Adrenal gland (tissue), 19 donors: Measurements from ENCODE around the gene TMEM91. TPM values are rescaled to one million over a fixed set of nuclear protein-coding genes. Genes with fewer than 3 reads are reported as not detected.

Experiments used
- DNase-seq, 7 donors: peaks; one replicate each; pipeline ENCODE4 v3.0.0-alpha.2; 2019 to 2020
- H3K27ac ChIP-seq, 5 donors: fragments of 200-600 bp; sonication (generic) in 4 of 5; 1 replicate in 3 of 5; 2 replicates in 2 of 5; pipeline versions ENCODE4 v1.5.1 to v1.8.0; 2016 to 2020; ENCODE audit warnings: mild to moderate bottlenecking in 1 of 5
- H3K27me3 ChIP-seq: fragments of 200-600 bp; 2 replicates; pipeline ENCODE4 v1.8.0; 2021
- H3K36me3 ChIP-seq, 2 donors: fragments of 200-600 bp; replicated peaks in 1 of 2; 1 replicate in 1 of 2; 2 replicates in 1 of 2; pipeline versions ENCODE4 v1.5.1 to v1.8.0; 2018 to 2022
- H3K4me1 ChIP-seq, 2 donors: fragments of 200-600 bp; replicated peaks in 1 of 2; 1 replicate in 1 of 2; 2 replicates in 1 of 2; pipeline versions ENCODE4 v1.5.1 to v1.8.0; 2018 to 2021
- H3K4me3 ChIP-seq, 4 donors: fragments of 200-600 bp; sonication (generic) in 3 of 4; one replicate each; pipeline ENCODE4 v1.5.1; 2016 to 2018
- H3K9me3 ChIP-seq, 3 donors: fragments of 200-600 bp; sonication (generic) in 1 of 3; replicated peaks in 1 of 3; 1 replicate in 2 of 3; 2 replicates in 1 of 3; pipeline versions ENCODE4 v1.5.1 to v1.8.0; 2016 to 2021
- POLR2A ChIP-seq, 2 donors: fragments of 450-650 bp; IDR thresholded peaks; one replicate each; pipeline ENCODE4 v1.6.1; 2017; ENCODE audit warnings: antibody characterized with exemption in 2 of 2, mild to moderate bottlenecking in 2 of 2, moderate library complexity in 1 of 2
- WGBS, 4 donors: extraction: QIAGEN DNeasy Blood & Tissue Kit in 2 of 4; methylation state at CpG; one replicate each; pipeline versions ENCODE4 v1.1.5 to v1.1.7; 2013 to 2017; 5-methylcytosine and 5-hydroxymethylcytosine counted together
- intact Hi-C, 2 donors: fragments of 100-400 bp; cut with DNase I; formaldehyde crosslinking; loops; one replicate each; pipeline versions ENCODE4 v1.14.1 to v1.15.0; 2022 to 2023
- long read RNA-seq, 10 donors: library from polyadenylated mRNA in 3 of 10; unstranded in 2 of 10; stranded (forward) in 1 of 10; transcript quantifications; one replicate each; pipeline ENCODE4 v2.0.0 and lab custom pipeline, GENCODE V29; 2021 to 2026
- polyA plus RNA-seq, 3 donors: library from polyadenylated mRNA; stranded (reverse); fragments of 200-250 nt in 2 of 3; fragments of 350-450 nt in 1 of 3; fragmentation: Illumina TruSeq in 1 of 3; extraction: RNeasy Lipid Tissue Mini Kit (QIAGEN cat#74804) in 1 of 3; gene quantifications; one replicate each; pipeline ENCODE4 v1.2.3, GENCODE V29; 2013 to 2014
- total RNA-seq, 9 donors: library from RNA; depleted of rRNA in 4 of 9; stranded (reverse); fragments of >200 nt in 4 of 9; fragments of 120-200 nt in 1 of 9; fragmentation: NEBNext Ultra II Directional in 1 of 9; extraction: Animal tissue kit (Norgen Biotek cat#: 25700) in 1 of 9; gene quantifications; one replicate each; pipeline versions ENCODE4 v1.1.0 to v1.2.4, GENCODE V29; 2013 to 2023
- TF ChIP-seq, protein P1 (sequence below), 6 experiments: fragments of 450-650 bp in 4 of 6; fragments of 200-600 bp in 2 of 6; sonication (generic) in 1 of 6; IDR thresholded peaks; 1 replicate in 5 of 6; 2 replicates in 1 of 6; pipeline versions ENCODE4 v1.5.1 to v1.8.0; 2016 to 2021; ENCODE audit warnings: antibody characterized with exemption in 6 of 6, mild to moderate bottlenecking in 2 of 6, moderate library complexity in 1 of 6
- donor health status: healthy with polysubstance abuse.
- donor health status: Bipolar disorder and iron deficiency.
- donor health status: DM: yes; HTN: yes; CAD: no.
- donor health status: DM: no; HTN: no; CAD: no.
- donor health status: DM: no; HTN: no; CAD: no.
- donor health status: DM: yes; HTN: yes; CAD: no.

Gene TMEM91
- total RNA-seq = 10 to 100 TPM in 2 of 9 donors, 1 to 10 TPM in 7; 2.0 to 13.5 (median 9.4) TPM
- polyA plus RNA-seq = 10 to 100 TPM in 2 of 3 donors, 1 to 10 TPM in 1; 1.9 to 88.6 (median 30.6) TPM
- long read RNA-seq, donor 1, partial matches to known transcripts = 0 of 2 reads
- long read RNA-seq, donor 1, other reads (novel, unspliced or antisense) = 0 of 2 reads
- long read RNA-seq, donor 2, partial matches to known transcripts = 0 of 5 reads
- long read RNA-seq, donor 2, other reads (novel, unspliced or antisense) = 5 of 5 reads
- long read RNA-seq, donor 3 = 0 reads
- long read RNA-seq, donor 4, partial matches to known transcripts = 0 of 5 reads
- long read RNA-seq, donor 4, other reads (novel, unspliced or antisense) = 1 of 5 reads
- long read RNA-seq, donor 5, partial matches to known transcripts = 0 of 7 reads
- long read RNA-seq, donor 5, other reads (novel, unspliced or antisense) = 3 of 7 reads
- long read RNA-seq, donor 6, partial matches to known transcripts = 2 of 11 reads
- long read RNA-seq, donor 6, other reads (novel, unspliced or antisense) = 3 of 11 reads
- long read RNA-seq, donor 7 = 0 reads
- long read RNA-seq, donor 8, partial matches to known transcripts = 6 of 45 reads
- long read RNA-seq, donor 8, other reads (novel, unspliced or antisense) = 37 of 45 reads
- long read RNA-seq, donor 9 = 0 reads
- long read RNA-seq, donor 10 = 0 reads

- no peaks in the 10 kb centered on the region for H3K9me3 ChIP-seq
- H3K36me3 ChIP-seq = no peaks in the 10 kb centered on the region
- peaks cover 10 to 23% of the 10 kb centered on the region in 2 donors for H3K4me1 ChIP-seq
- DNase-seq = peak in 3 of 7 donors; percentile 39 to 47 (median 41)
- peak within 1 kb of the TSS in 3 of 5 donors; percentile 7 to 80 (median 60) for H3K27ac ChIP-seq
- peak within 1 kb of the TSS in 2 of 4 donors; percentile 21 to 67 for H3K4me3 ChIP-seq
- intact Hi-C loops = loop anchor here in 1 of 2 donors (10.0 kb wide), 1 partner anchor 48 kb away; the partner anchor contains the start of gene B3GNT8
- TF ChIP-seq, protein P1, sequence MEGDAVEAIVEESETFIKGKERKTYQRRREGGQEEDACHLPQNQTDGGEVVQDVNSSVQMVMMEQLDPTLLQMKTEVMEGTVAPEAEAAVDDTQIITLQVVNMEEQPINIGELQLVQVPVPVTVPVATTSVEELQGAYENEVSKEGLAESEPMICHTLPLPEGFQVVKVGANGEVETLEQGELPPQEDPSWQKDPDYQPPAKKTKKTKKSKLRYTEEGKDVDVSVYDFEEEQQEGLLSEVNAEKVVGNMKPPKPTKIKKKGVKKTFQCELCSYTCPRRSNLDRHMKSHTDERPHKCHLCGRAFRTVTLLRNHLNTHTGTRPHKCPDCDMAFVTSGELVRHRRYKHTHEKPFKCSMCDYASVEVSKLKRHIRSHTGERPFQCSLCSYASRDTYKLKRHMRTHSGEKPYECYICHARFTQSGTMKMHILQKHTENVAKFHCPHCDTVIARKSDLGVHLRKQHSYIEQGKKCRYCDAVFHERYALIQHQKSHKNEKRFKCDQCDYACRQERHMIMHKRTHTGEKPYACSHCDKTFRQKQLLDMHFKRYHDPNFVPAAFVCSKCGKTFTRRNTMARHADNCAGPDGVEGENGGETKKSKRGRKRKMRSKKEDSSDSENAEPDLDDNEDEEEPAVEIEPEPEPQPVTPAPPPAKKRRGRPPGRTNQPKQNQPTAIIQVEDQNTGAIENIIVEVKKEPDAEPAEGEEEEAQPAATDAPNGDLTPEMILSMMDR (IDR thresholded peaks at IDR 0.05) = no peak
- TF ChIP-seq POLR2A (IDR thresholded peaks at IDR 0.05) = no peak
- no peaks in the 10 kb centered on the region for H3K27me3 ChIP-seq
- 1 to 3% (median 2%) methylated on average over 11 to 47 of the region's 47 CpGs for WGBS, 4 donors
Observed at GRCh38 chr19:41376241-41376997, at the start of gene TMEM91. TSS of gene TMEM91 (plus strand) at chr19:41376533. CDS start at chr19:41378310, 1,777 bp downstream.

DNA sequence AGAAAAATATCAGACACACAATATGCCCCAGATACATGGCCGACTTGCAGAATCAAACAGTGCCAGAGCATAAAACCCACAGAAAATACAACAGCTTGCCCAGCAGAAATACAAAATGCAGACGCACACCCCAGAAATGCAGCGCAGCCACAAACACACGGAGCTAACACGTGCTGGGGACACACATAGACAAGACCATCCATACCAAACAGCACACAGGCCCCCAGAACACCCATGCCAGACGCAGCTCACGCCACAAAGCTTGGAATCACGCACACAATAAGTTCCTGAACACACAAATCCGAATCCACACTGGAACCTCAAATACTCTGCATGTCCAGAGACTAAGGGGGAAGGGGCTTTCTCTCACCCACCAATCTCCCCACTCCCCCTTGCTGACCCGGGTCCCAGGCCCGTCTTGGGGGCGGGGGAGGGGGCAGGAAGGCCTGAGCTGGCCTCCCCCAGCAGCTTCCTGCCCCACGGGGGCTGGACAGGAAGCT, 49.2 kb upstream of the TMEM91 start:
- DNase-seq = no peak
- TF ChIP-seq, protein P1 (IDR thresholded peaks at IDR 0.05) = no peak
- no peak for TF ChIP-seq POLR2A (IDR thresholded peaks at IDR 0.05)
- 20 to 53% (median 39%) methylated on average over 6 to 13 of the region's 13 CpGs for WGBS, 4 donors
- H3K27ac ChIP-seq = peak overlapping the region; percentile 2 to 91 (median 31)
- H3K9me3 ChIP-seq = no peaks in the 10 kb centered on the region
- peaks cover 0 to 22% of the 10 kb centered on the region in 2 donors for H3K36me3 ChIP-seq
- H3K27me3 ChIP-seq = no peaks in the 10 kb centered on the region
- intact Hi-C loops = no loop called here
- H3K4me1 ChIP-seq = peaks cover 26 to 56% of the 10 kb centered on the region in 2 donors
- peak overlapping the region in 1 of 4 donors; percentile 25 for H3K4me3 ChIP-seq

DNA sequence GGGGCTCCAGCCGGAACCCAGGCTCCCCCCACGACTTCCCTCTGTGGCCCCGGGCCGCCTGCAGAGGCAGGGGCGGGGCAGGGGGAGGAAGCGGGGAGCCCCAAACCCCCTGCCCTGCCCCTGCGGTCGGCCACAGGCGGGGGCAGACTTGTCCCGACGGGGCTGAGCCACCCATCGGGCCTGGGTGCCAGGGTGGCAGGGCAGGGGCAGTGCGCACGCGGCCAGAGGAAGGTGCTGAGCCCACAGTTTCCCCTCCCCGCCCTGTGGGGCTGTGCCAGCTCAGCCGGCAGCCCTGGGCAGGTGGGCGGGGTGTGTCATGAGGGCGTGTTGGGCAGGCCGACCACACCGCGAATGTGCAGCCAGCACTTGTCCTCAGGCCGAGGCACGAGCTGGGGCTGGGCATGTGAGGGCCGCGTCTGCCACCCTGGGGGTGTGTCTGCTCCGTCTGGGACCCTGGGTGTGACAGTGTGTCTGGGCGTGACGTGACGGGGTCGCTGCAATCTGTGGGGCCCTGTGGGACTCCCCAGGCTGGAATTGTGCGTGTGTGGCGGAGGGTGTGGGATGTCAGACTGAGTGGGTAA, 48.7 kb upstream of the TMEM91 start:
- intact Hi-C loops = no loop called here
- Histone ChIP-seq H3K27ac (peak overlapping the region; percentile 2 to 91 (median 39)), H3K4me1 (peaks cover 22 to 51% of the 10 kb centered on the region in 2 donors), H3K4me3 (peak overlapping the region in 1 of 4 donors; percentile 25), H3K27me3 (no peaks in the 10 kb centered on the region), H3K9me3 (no peaks in the 10 kb centered on the region), H3K36me3 (peaks cover 0 to 25% of the 10 kb centered on the region in 2 donors)
- WGBS, 4 donors = 26 to 60% (median 34%) methylated on average over 10 to 33 of the region's 33 CpGs
- no peak for TF ChIP-seq POLR2A (IDR thresholded peaks at IDR 0.05)
- TF ChIP-seq, protein P1 (IDR thresholded peaks at IDR 0.05) = no peak
- DNase-seq = peak; percentile 51 to 83 (median 62)
